Measurements from ENCODE around the gene ZBTB46. TPM values are rescaled to one million over a fixed set of nuclear protein-coding genes. Genes with fewer than 3 reads are reported as not detected.

The ZBTB46 gene
- total RNA-seq, 4 donors from 2014 or later = 11.5 to 20.4 (median 12.6) TPM

GRCh38 chr20:63794614-63795013 lies 36.5 kb downstream of the ZBTB46 start:
- Histone ChIP-seq H3K9me3 (no peaks in the 10 kb centered on the region), H3K4me3 (no peak overlapping the region), H3K4me1 (peaks cover 0 to 11% (median 0%) of the 10 kb centered on the region in 4 donors), H3K27ac (no peak overlapping the region), H3K27me3 (no peaks in the 10 kb centered on the region), H3K36me3 (peaks cover 0 to 13% (median 0%) of the 10 kb centered on the region in 3 donors)
- WGBS, 2 donors = 94% methylated on average over 5 to 14 of the region's 14 CpGs
- TF ChIP-seq CTCF (IDR thresholded peaks at IDR 0.05) (no peak), EP300 (IDR thresholded peaks at IDR 0.05) (no peak), POLR2A (IDR thresholded peaks at IDR 0.05) (no peak)
- DNase-seq (ENCODE audit: low spot score in 2 of 2) = no peak

GRCh38 chr20:63792866-63793265 lies 38.2 kb downstream of the ZBTB46 start:
- Histone ChIP-seq H3K27ac (no peak overlapping the region), H3K27me3 (no peaks in the 10 kb centered on the region), H3K36me3 (peaks cover 0 to 27% (median 0%) of the 10 kb centered on the region in 3 donors), H3K4me3 (no peak overlapping the region), H3K4me1 (peaks cover 0 to 11% (median 0%) of the 10 kb centered on the region in 4 donors), H3K9me3 (no peaks in the 10 kb centered on the region)
- no peak for DNase-seq (ENCODE audit: low spot score in 2 of 2)
- 70 to 78% methylated on average over 19 to 20 of the region's 20 CpGs for WGBS, 2 donors
- no peak for TF ChIP-seq EP300 (IDR thresholded peaks at IDR 0.05)
- TF ChIP-seq CTCF (IDR thresholded peaks at IDR 0.05) = no peak
- TF ChIP-seq POLR2A (IDR thresholded peaks at IDR 0.05) = no peak

- WGBS, 2 donors = 53 to 60% methylated on average over 18 to 23 of the region's 23 CpGs
- DNase-seq (ENCODE audit: low spot score in 2 of 2) = peak in 1 of 2 donors; percentile 24
- Histone ChIP-seq H3K27me3 (no peaks in the 10 kb centered on the region), H3K4me1 (peaks cover 0 to 11% (median 0%) of the 10 kb centered on the region in 4 donors), H3K27ac (peak overlapping the region in 2 of 4 donors; percentile 11 to 54), H3K36me3 (peaks cover 0 to 34% (median 0%) of the 10 kb centered on the region in 3 donors), H3K4me3 (no peak overlapping the region), H3K9me3 (no peaks in the 10 kb centered on the region)
- no peak for TF ChIP-seq EP300 (IDR thresholded peaks at IDR 0.05)
- no peak for TF ChIP-seq POLR2A (IDR thresholded peaks at IDR 0.05)
- TF ChIP-seq CTCF (IDR thresholded peaks at IDR 0.05) = no peak
These were observed 39.4 kb downstream of the ZBTB46 start for GRCh38 chr20:63791497-63792156.

GRCh38 chr20:63790572-63791168 lies 40.4 kb downstream of the ZBTB46 start:
- Histone ChIP-seq H3K4me1 (peaks cover 0 to 6% (median 0%) of the 10 kb centered on the region in 4 donors), H3K27me3 (no peaks in the 10 kb centered on the region), H3K27ac (no peak overlapping the region), H3K36me3 (peaks cover 0 to 34% (median 0%) of the 10 kb centered on the region in 3 donors), H3K9me3 (no peaks in the 10 kb centered on the region), H3K4me3 (no peak overlapping the region)
- DNase-seq (ENCODE audit: low spot score in 2 of 2) = no peak
- WGBS, 2 donors = 90 to 95% methylated on average over 33 to 37 of the region's 37 CpGs
- no peak for TF ChIP-seq POLR2A (IDR thresholded peaks at IDR 0.05)
- no peak for TF ChIP-seq EP300 (IDR thresholded peaks at IDR 0.05)
- TF ChIP-seq CTCF (IDR thresholded peaks at IDR 0.05) = no peak

Measured in tibial nerve (tissue), 4 donors.